Placental pericyte (primary cell): ENCODE measurements around the gene ACSM3. TPM values are rescaled to one million over a fixed set of nuclear protein-coding genes. Genes with fewer than 3 reads are reported as not detected.

Source experiments
- small RNA-seq: library from RNA; depleted of rRNA; stranded (forward); fragments of <200 nt; gene quantifications from one replicate; pipeline ENCODE3, GENCODE V24; 2012; ENCODE audit warnings: low replicate concordance
- total RNA-seq: library from RNA; depleted of rRNA; stranded (reverse); fragments of >200 nt; gene quantifications from 2 replicates; pipeline ENCODE4 v1.2.3, GENCODE V29; 2012

ACSM3 gene, protein sequence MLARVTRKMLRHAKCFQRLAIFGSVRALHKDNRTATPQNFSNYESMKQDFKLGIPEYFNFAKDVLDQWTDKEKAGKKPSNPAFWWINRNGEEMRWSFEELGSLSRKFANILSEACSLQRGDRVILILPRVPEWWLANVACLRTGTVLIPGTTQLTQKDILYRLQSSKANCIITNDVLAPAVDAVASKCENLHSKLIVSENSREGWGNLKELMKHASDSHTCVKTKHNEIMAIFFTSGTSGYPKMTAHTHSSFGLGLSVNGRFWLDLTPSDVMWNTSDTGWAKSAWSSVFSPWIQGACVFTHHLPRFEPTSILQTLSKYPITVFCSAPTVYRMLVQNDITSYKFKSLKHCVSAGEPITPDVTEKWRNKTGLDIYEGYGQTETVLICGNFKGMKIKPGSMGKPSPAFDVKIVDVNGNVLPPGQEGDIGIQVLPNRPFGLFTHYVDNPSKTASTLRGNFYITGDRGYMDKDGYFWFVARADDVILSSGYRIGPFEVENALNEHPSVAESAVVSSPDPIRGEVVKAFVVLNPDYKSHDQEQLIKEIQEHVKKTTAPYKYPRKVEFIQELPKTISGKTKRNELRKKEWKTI
- total RNA-seq, result 0.14 and 0.22 TPM in 2 replicates

DNA sequence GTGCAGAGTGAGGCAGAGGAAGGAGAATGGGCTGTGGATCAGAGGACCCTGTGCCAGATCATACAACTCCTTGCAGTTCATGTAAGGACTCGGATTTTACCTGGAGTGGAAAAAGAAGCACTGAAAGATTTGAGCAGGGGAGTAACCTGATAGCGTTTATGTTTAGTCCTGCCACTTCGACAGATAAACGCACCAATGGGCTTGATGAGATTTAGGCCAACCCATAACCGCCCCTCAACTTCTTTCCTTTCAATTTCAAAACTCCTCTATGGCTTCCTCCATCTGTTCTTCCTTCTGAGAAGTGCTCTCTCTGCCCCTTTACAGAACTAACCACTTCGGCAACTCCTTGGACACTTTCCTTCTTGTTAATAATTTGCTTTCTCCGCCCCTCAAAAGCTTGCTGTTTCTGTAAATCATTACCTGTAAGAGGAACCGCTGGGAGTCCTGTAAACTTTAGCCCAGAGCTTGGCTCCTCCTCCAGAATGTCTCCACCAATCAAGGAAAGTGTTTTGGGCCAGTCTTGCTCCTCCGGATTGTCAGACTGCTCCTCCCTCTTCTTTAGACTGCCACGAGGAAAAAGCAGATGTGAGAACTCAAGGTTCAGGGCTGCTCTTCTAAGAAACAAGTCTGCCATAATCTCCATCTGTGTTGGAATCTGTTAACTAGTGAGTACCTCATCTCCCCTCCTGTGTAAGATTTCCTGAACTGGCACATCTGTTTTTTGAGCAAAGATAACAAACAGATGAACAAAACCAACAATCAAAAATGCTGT, at the start of gene ACSM3:
Gene ACSM3, plus strand, starts transcription at position 554 of the 772 bp plus-strand sequence. CDS start 6,021 bp downstream, outside the sequence.

GRCh38 chr16:20741554-20742285, 22.1 kb upstream of the ACSM3 start, which contains the start of gene THUMPD1:
TSS of gene THUMPD1 (minus strand) at chr16:20741818. CDS start at chr16:20741739, 79 bp downstream.

GRCh38 chr16:20806168-20807050, 42.6 kb downstream of the ACSM3 start, which contains the start of the genes ERI2 and REXO5:
TSS of gene ERI2 (minus strand) at chr16:20806472. CDS start at chr16:20806430, 42 bp downstream.
TSS of gene REXO5 (plus strand) at chr16:20806527. CDS start at chr16:20806954, 427 bp downstream.

Small RNA genes lying within 50 kb of the gene (small RNA-seq; reads per million reads assigned to genes)
- not detected for gene RF00618
- not detected for gene RNU6-944P

Other genes with a start within 250 kb of the ACSM3 start
- gene ACSM2B, start 187.6 kb upstream of the ACSM3 start, total RNA-seq, result not detected in 2 replicates
- gene ACSM1, start 66.3 kb upstream of the ACSM3 start, total RNA-seq, result not detected in 2 replicates
- 42.9 and 83.5 TPM in 2 replicates for gene THUMPD1, start 22.2 kb upstream of the ACSM3 start, total RNA-seq
- gene ERI2, start 42.5 kb downstream of the ACSM3 start, total RNA-seq, result 10.9 and 33.1 TPM in 2 replicates
- 2.8 and 9.2 TPM in 2 replicates for gene REXO5, start 42.5 kb downstream of the ACSM3 start, total RNA-seq
- gene DCUN1D3, start 136.3 kb downstream of the ACSM3 start, total RNA-seq, result 27.8 and 41.9 TPM in 2 replicates
- 39.0 and 40.2 TPM in 2 replicates for gene LYRM1, start 136.8 kb downstream of the ACSM3 start, total RNA-seq